HL-60 (cell line): ENCODE results near the gene PJA1.

Experiments used
- DNase-seq, 2 experiments: peaks; one replicate each; pipeline ENCODE4 v3.0.0-alpha.2; 2010 to 2020; ENCODE audit warnings: low read depth in 1 of 2, low spot score in 1 of 2
- H3K27ac ChIP-seq: fragments of 250-450 bp; sonication (Bioruptor Pico); replicated peaks from 2 replicates; pipeline ENCODE4 v1.5.1; 2020; ENCODE audit warnings: mild to moderate bottlenecking, moderate library complexity
- H3K27me3 ChIP-seq: fragments of 250-450 bp; sonication (Bioruptor Pico); 2 replicates; pipeline ENCODE4 v1.5.1; 2021; ENCODE audit warnings: mild to moderate bottlenecking, moderate library complexity; ENCODE audit not compliant: insufficient read depth, poor library complexity, severe bottlenecking
- H3K4me3 ChIP-seq: replicated peaks from 2 replicates; pipeline ENCODE4 v1.5.1; 2011; ENCODE audit warnings: mild to moderate bottlenecking, control low read depth, low read length; ENCODE audit not compliant: insufficient read depth
- GABPA ChIP-seq: IDR thresholded peaks from 2 replicates; pipeline ENCODE4 v1.6.1; 2012; ENCODE audit warnings: low read depth
- POLR2AphosphoS5 ChIP-seq: IDR thresholded peaks from 2 replicates; pipeline ENCODE4 v1.6.1; 2012; ENCODE audit warnings: low read depth
- SPI1 ChIP-seq: IDR thresholded peaks from 2 replicates; pipeline ENCODE4 v1.6.1; 2012; ENCODE audit warnings: low read depth, mild to moderate bottlenecking, borderline replicate concordance
- TF ChIP-seq, protein P1 (sequence below): IDR thresholded peaks from 2 replicates; pipeline ENCODE4 v1.6.1; 2012; ENCODE audit warnings: low read depth; ENCODE audit not compliant: insufficient replicate concordance
- TF ChIP-seq, protein P2 (sequence below): IDR thresholded peaks from one replicate; pipeline ENCODE4 v1.5.1; 2011; ENCODE audit warnings: low read length, control low read depth, inconsistent platforms; ENCODE audit not compliant: insufficient read depth

PJA1 gene

DNA sequence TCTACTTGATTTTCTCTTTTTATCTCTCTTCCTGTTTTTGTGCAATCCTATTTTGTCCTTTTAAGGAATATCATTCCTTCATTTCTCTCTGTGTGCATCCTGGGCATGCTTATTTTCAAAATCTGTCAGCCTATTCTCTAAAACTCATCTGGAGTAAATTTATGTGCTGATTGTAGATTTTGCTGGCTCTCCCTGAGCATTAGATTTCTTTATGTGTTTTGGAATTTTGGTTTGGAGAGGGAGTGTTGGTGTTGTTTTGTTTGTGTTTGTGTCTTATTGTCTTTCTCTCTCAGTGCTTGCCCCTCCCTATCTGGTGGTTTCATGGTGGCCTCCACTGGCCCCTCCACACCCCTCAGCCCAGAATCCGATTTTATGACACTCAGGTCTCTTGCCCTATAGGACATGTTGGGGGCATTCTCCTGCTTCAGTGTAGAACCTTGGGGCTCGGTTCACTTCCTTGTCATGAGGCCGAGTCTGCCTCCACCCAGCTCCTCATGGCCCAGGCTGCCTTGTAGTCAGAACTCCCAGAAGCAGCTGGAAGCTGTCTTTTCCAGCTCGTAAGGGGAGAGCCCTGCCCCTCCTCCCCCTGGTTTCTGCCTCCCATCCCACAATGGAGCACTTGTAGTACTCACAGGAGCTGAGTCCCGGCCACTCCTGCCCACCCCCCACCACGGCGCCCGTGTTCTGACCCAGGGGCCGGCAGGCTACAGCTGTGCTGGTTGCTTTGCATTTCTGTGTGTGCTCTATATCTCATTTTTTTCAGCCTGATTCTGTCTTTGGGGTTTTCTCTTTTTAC is 24.5 kb upstream of the PJA1 start:
- Histone ChIP-seq H3K27me3 (no peaks in the 10 kb centered on the region), H3K4me3 (no peak overlapping the region), H3K27ac (no peak overlapping the region)
- DNase-seq, result no peak
- TF ChIP-seq POLR2AphosphoS5 (no peak), SPI1 (no peak), GABPA (no peak)
- TF ChIP-seq, protein P1, sequence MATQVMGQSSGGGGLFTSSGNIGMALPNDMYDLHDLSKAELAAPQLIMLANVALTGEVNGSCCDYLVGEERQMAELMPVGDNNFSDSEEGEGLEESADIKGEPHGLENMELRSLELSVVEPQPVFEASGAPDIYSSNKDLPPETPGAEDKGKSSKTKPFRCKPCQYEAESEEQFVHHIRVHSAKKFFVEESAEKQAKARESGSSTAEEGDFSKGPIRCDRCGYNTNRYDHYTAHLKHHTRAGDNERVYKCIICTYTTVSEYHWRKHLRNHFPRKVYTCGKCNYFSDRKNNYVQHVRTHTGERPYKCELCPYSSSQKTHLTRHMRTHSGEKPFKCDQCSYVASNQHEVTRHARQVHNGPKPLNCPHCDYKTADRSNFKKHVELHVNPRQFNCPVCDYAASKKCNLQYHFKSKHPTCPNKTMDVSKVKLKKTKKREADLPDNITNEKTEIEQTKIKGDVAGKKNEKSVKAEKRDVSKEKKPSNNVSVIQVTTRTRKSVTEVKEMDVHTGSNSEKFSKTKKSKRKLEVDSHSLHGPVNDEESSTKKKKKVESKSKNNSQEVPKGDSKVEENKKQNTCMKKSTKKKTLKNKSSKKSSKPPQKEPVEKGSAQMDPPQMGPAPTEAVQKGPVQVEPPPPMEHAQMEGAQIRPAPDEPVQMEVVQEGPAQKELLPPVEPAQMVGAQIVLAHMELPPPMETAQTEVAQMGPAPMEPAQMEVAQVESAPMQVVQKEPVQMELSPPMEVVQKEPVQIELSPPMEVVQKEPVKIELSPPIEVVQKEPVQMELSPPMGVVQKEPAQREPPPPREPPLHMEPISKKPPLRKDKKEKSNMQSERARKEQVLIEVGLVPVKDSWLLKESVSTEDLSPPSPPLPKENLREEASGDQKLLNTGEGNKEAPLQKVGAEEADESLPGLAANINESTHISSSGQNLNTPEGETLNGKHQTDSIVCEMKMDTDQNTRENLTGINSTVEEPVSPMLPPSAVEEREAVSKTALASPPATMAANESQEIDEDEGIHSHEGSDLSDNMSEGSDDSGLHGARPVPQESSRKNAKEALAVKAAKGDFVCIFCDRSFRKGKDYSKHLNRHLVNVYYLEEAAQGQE, result no peak
- TF ChIP-seq, protein P2, sequence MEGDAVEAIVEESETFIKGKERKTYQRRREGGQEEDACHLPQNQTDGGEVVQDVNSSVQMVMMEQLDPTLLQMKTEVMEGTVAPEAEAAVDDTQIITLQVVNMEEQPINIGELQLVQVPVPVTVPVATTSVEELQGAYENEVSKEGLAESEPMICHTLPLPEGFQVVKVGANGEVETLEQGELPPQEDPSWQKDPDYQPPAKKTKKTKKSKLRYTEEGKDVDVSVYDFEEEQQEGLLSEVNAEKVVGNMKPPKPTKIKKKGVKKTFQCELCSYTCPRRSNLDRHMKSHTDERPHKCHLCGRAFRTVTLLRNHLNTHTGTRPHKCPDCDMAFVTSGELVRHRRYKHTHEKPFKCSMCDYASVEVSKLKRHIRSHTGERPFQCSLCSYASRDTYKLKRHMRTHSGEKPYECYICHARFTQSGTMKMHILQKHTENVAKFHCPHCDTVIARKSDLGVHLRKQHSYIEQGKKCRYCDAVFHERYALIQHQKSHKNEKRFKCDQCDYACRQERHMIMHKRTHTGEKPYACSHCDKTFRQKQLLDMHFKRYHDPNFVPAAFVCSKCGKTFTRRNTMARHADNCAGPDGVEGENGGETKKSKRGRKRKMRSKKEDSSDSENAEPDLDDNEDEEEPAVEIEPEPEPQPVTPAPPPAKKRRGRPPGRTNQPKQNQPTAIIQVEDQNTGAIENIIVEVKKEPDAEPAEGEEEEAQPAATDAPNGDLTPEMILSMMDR, result no peak

DNA sequence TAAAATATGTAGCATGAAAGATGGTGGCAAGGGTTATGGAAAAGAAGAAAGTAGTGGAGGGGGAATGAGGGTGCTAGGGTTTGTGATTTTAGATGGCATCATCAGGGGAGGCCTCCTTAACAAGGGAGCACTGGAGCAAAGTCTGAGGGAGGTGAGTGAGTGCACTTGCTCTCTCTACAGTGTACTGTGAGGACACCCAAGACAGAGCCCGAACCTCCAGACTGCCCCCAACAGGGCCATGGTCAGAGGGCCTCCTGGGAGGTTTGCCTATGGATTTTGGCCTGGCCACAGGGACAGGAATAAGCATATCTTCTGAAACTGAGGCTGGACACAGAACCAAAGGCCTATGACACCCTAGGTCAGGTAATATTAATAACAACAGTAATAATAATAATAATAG is 21.4 kb upstream of the PJA1 start:
- Histone ChIP-seq H3K4me3 (no peak overlapping the region), H3K27ac (no peak overlapping the region), H3K27me3 (no peaks in the 10 kb centered on the region)
- DNase-seq, result no peak
- TF ChIP-seq, protein P2, result no peak
- TF ChIP-seq SPI1 (no peak), POLR2AphosphoS5 (no peak)
- TF ChIP-seq, protein P1, result no peak

DNA sequence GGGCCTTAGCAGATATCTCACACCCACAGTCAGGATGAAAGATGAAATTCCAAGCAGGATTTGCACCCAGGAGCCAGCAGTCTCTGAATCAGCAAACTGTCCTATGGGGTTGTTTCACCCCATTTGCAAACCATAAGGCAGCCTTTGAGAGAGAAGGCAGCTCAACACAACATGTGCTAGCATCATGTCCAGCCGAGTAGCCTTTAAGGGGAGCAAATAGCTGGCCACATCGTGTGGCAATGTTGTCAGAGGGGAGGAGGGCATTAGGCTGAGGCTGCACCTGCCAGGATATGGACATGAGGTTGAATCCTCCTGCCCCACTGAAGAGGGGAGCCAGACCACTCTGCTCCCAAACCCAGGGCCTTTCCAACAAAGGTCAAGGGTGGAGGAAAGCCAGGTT is 20.6 kb upstream of the PJA1 start:
- Histone ChIP-seq H3K27me3 (no peaks in the 10 kb centered on the region), H3K4me3 (no peak overlapping the region), H3K27ac (no peak overlapping the region)
- TF ChIP-seq SPI1 (no peak), GABPA (no peak), POLR2AphosphoS5 (no peak)
- TF ChIP-seq, protein P1, result no peak
- TF ChIP-seq, protein P2, result no peak
- DNase-seq, result no peak
